ENCODE measurements around the gene COA7. TPM values are rescaled to one million over a fixed set of nuclear protein-coding genes. Genes with fewer than 3 reads are reported as not detected.

The COA7 gene
- total and polyA plus RNA-seq, 10 of the 15 experiments (the other 5 are each of a cell fraction or from before 2014, with no cell fraction given) = 7.5 to 20.2 (median 15.4) TPM

GRCh38 chr1:52692697-52693096 lies 5.5 kb downstream of the COA7 start:
- H3K36me3 ChIP-seq (ENCODE audit: control insufficient read depth in 2 of 2, insufficient read depth in 2 of 2, low read length in 1 of 2) = peaks cover 4 to 14% of the 10 kb centered on the region in 2 experiments
- WGBS (ENCODE audit: insufficient coverage, insufficient replicate concordance, low lambda C conversion rate, missing lambda C conversion rate) = 95% methylated on average over 4 of the region's 4 CpGs
- in situ Hi-C loops (cut with MboI) = no loop called here

More at GRCh38 chr1:52692697-52693096, 5.5 kb downstream of the COA7 start:
- no peak for DNase-seq (ENCODE audit: low read depth, low spot score)
- no peak for TF ChIP-seq FOXM1 (IDR thresholded peaks at IDR 0.05; ENCODE audit: low read depth, low read length)
- no peak for TF ChIP-seq ZNF592 (IDR thresholded peaks at IDR 0.05)
- no peak for TF ChIP-seq SMARCA5 (IDR thresholded peaks at IDR 0.05)
- TF ChIP-seq MYC (IDR thresholded peaks at IDR 0.05; ENCODE audit: insufficient read depth, insufficient read length, insufficient replicate concordance, low read length, severe bottlenecking) = no peak
- no peak for TF ChIP-seq CHD1 (IDR thresholded peaks at IDR 0.05; ENCODE audit: low read depth, low read length)
- TF ChIP-seq SREBF2 (IDR thresholded peaks at IDR 0.05; ENCODE audit: low read length) = no peak
- no peak for TF ChIP-seq MLLT1 (IDR thresholded peaks at IDR 0.05)
- no peak for TF ChIP-seq ZBED1 (IDR thresholded peaks at IDR 0.05; ENCODE audit: borderline replicate concordance)
- no peak for TF ChIP-seq RFX5 (IDR thresholded peaks at IDR 0.05; ENCODE audit: low read depth, low read length)
- TF ChIP-seq HCFC1 (IDR thresholded peaks at IDR 0.05; ENCODE audit: low read length) = no peak
- TF ChIP-seq EZH2 (IDR thresholded peaks at IDR 0.05; ENCODE audit: borderline replicate concordance, control insufficient read depth, low read depth, low read length) = no peak
- Histone ChIP-seq H3K27ac (ENCODE audit: control insufficient read depth, insufficient read depth) (no peak overlapping the region), H3K4me3 (no peak overlapping the region), H3K9me3 (replicated peaks; ENCODE audit: control insufficient read depth, insufficient read depth, low read length) (no peaks in the 10 kb centered on the region), H4K20me1 (ENCODE audit: control insufficient read depth, insufficient read depth) (no peaks in the 10 kb centered on the region), H3K4me2 (ENCODE audit: control insufficient read depth, insufficient read depth) (no peak overlapping the region), H3K27me3 (replicated peaks in 1 of 2; ENCODE audit: control insufficient read depth in 2 of 2, insufficient read depth in 2 of 2, low read length in 1 of 2) (no peaks in the 10 kb centered on the region), H3K4me1 (ENCODE audit: control insufficient read depth, insufficient read depth, low read length) (no peaks in the 10 kb centered on the region; the same call in 1 of the 2 replicates), H2AFZ (ENCODE audit: control insufficient read depth, low read depth, low read length) (no peak overlapping the region), H3K9ac (ENCODE audit: control insufficient read depth, insufficient read depth, low read length) (no peak overlapping the region), H3K79me2 (ENCODE audit: control insufficient read depth, insufficient read depth, low read length) (peaks cover 23% of the 10 kb centered on the region)
- FAIRE-seq = no peak
- ChIA-PET SMC1A (ENCODE audit: uncharacterized antibody, unreplicated experiment) (no interaction called here), RAD21 (ENCODE audit: unreplicated experiment) (no interaction called here), CTCF (no interaction called here), POLR2A (no interaction called here)
- intact Hi-C loops (cut with micrococcal nuclease; ENCODE audit: unreplicated experiment) = no loop called here
- BruUV-seq (replicated peaks) = no TSS peak
- no peak for ATAC-seq
